ENCODE data around the gene CDH18. TPM values are rescaled to one million over a fixed set of nuclear protein-coding genes. Genes with fewer than 3 reads are reported as not detected.
"Not testable (repeated sequence)": the region's sequence is repeated elsewhere in the genome, so short reads cannot be mapped to it uniquely, and the experiment has no call there.

The CDH18 gene
- total and polyA plus RNA-seq, 2 donors (not counting 1 experiment from before 2014, with no cell fraction given): 0.16 to 0.33 TPM

DNA sequence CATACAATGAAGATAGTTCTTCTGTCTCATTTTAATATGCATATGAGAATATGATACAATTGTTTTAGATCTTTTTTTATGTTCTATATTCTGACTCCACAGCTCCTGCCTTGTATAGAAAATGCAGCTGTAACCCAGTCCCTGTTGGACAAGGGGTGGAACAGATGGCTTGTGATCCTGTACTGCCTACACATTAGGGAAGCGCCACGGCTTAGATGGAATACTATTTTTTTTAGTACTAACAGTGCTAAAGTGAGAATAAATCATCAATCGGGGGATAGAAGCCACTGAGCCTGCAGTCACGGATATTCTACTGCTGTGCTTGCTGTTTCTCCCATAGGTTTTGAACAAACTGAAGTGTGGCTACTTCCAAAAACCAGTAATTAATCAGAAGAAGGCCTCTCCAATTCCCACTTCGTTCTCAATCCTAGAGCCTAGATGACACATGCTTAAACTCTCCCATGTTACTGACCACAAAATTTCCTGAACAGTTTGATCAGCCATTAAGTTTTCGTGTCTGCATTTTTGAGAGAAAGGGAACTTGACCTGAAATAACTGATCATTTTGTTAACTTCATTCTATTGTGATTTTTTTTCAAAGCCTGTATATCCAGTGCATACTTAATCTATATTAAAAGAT, 150.3 kb downstream of the CDH18 start:
- Histone ChIP-seq H3K27ac (ENCODE audit: insufficient read depth, low read length) (no peak overlapping the region), H3K4me1 (ENCODE audit: control insufficient read depth, extremely low read depth, insufficient read depth, low read length) (no peaks in the 10 kb centered on the region), H3K9ac (ENCODE audit: insufficient read depth, low read length) (no peak overlapping the region), H3K4me3 (replicated peaks in 1 of 4; ENCODE audit: control extremely low read depth in 1 of 4, insufficient read depth in 1 of 4, low read depth in 3 of 4, low read length in 4 of 4) (no peak overlapping the region), H3K79me2 (ENCODE audit: control insufficient read depth, insufficient read depth, low read length) (no peaks in the 10 kb centered on the region), H3K4me2 (ENCODE audit: extremely low read depth, insufficient read depth, low read length) (no peak overlapping the region), H4K20me1 (ENCODE audit: control insufficient read depth, extremely low read depth, insufficient read depth, low read length) (no peaks in the 10 kb centered on the region), H3K27me3 (ENCODE audit: control insufficient read depth, insufficient read depth, low read length) (no peaks in the 10 kb centered on the region), H2AFZ (ENCODE audit: low read length) (no peak overlapping the region), H3K36me3 (ENCODE audit: control insufficient read depth, insufficient read depth, low read length) (no peaks in the 10 kb centered on the region), H3K9me3 (ENCODE audit: control insufficient read depth, insufficient read depth, low read depth, low read length) (no peaks in the 10 kb centered on the region)
- peak; percentile 14 to 94 for DNase-seq (ENCODE audit: low read depth in 2 of 2)
- no peak for TF ChIP-seq EZH2 (IDR thresholded peaks at IDR 0.05; ENCODE audit: low read length, missing control alignments)
- TF ChIP-seq, protein P1, sequence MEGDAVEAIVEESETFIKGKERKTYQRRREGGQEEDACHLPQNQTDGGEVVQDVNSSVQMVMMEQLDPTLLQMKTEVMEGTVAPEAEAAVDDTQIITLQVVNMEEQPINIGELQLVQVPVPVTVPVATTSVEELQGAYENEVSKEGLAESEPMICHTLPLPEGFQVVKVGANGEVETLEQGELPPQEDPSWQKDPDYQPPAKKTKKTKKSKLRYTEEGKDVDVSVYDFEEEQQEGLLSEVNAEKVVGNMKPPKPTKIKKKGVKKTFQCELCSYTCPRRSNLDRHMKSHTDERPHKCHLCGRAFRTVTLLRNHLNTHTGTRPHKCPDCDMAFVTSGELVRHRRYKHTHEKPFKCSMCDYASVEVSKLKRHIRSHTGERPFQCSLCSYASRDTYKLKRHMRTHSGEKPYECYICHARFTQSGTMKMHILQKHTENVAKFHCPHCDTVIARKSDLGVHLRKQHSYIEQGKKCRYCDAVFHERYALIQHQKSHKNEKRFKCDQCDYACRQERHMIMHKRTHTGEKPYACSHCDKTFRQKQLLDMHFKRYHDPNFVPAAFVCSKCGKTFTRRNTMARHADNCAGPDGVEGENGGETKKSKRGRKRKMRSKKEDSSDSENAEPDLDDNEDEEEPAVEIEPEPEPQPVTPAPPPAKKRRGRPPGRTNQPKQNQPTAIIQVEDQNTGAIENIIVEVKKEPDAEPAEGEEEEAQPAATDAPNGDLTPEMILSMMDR (conservative IDR thresholded peaks at IDR 0.05 in 1 of 2, IDR thresholded peaks at IDR 0.05 in 1 of 2; ENCODE audit: low read depth in 1 of 2, low read length in 2 of 2): no peak

- H3K27me3 ChIP-seq (ENCODE audit: control insufficient read depth, insufficient read depth, low read length): no peaks in the 10 kb centered on the region
- no peaks in the 10 kb centered on the region for H3K79me2 ChIP-seq (ENCODE audit: control insufficient read depth, insufficient read depth, low read length)
- no peaks in the 10 kb centered on the region for H4K20me1 ChIP-seq (ENCODE audit: control insufficient read depth, extremely low read depth, insufficient read depth, low read length)
- H3K9me3 ChIP-seq (ENCODE audit: control insufficient read depth, insufficient read depth, low read depth, low read length): no peaks in the 10 kb centered on the region
- no peak overlapping the region for H3K27ac ChIP-seq (ENCODE audit: insufficient read depth, low read length)
- no peak for TF ChIP-seq EZH2 (IDR thresholded peaks at IDR 0.05; ENCODE audit: low read length, missing control alignments)
- TF ChIP-seq, protein P1 (conservative IDR thresholded peaks at IDR 0.05 in 1 of 2, IDR thresholded peaks at IDR 0.05 in 1 of 2; ENCODE audit: low read depth in 1 of 2, low read length in 2 of 2): no peak
- no peak overlapping the region for H2AFZ ChIP-seq (ENCODE audit: low read length)
- no peak overlapping the region for H3K4me3 ChIP-seq (replicated peaks in 1 of 4; ENCODE audit: control extremely low read depth in 1 of 4, insufficient read depth in 1 of 4, low read depth in 3 of 4, low read length in 4 of 4)
- DNase-seq (ENCODE audit: low read depth in 2 of 2): no peak
- no peak overlapping the region for H3K9ac ChIP-seq (ENCODE audit: insufficient read depth, low read length)
- no peaks in the 10 kb centered on the region for H3K36me3 ChIP-seq (ENCODE audit: control insufficient read depth, insufficient read depth, low read length)
- no peaks in the 10 kb centered on the region for H3K4me1 ChIP-seq (ENCODE audit: control insufficient read depth, extremely low read depth, insufficient read depth, low read length)
- H3K4me2 ChIP-seq (ENCODE audit: extremely low read depth, insufficient read depth, low read length): no peak overlapping the region
Observed at GRCh38 chr5:19835442-19835841, 152.6 kb downstream of the CDH18 start.

DNA sequence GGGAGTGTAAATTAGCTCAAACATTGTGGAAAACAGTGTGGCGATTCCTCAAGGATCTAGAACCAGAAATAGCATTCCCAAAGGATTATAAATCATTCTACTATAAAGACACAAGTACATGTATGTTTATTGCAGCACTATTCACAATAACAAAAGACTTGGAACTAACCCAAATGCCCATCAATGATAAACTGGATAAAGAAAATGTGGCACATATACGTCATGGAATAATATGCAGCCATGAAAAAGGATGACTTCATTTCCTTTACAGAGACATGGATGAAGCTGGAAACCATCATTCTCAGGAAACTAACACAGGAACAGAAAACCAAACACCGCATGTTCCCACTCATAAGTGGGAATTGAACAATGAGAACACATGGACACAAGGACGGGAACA, 175.3 kb downstream of the CDH18 start:
- H4K20me1 ChIP-seq (ENCODE audit: control insufficient read depth, extremely low read depth, insufficient read depth, low read length); DNase-seq (ENCODE audit: low read depth in 2 of 2); H3K36me3 ChIP-seq (ENCODE audit: control insufficient read depth, insufficient read depth, low read length); H3K27me3 ChIP-seq (ENCODE audit: control insufficient read depth, insufficient read depth, low read length); H3K9me3 ChIP-seq (ENCODE audit: control insufficient read depth, insufficient read depth, low read depth, low read length); H3K9ac ChIP-seq (ENCODE audit: insufficient read depth, low read length); H3K4me1 ChIP-seq (ENCODE audit: control insufficient read depth, extremely low read depth, insufficient read depth, low read length); H3K79me2 ChIP-seq (ENCODE audit: control insufficient read depth, insufficient read depth, low read length); H3K4me2 ChIP-seq (ENCODE audit: extremely low read depth, insufficient read depth, low read length); H3K4me3 ChIP-seq (replicated peaks in 1 of 4; ENCODE audit: control extremely low read depth in 1 of 4, insufficient read depth in 1 of 4, low read depth in 3 of 4, low read length in 4 of 4); H3K27ac ChIP-seq (ENCODE audit: insufficient read depth, low read length); H2AFZ ChIP-seq (ENCODE audit: low read length): not testable (repeated sequence)

Measured in fibroblast of lung (primary cell).